Ascending aorta (tissue), 2 donors: ENCODE measurements around the gene PRKRIP1. TPM values are rescaled to one million over a fixed set of nuclear protein-coding genes. Genes with fewer than 3 reads are reported as not detected.
"Not testable (repeated sequence)": the region's sequence is repeated elsewhere in the genome, so short reads cannot be mapped to it uniquely, and the experiment has no call there.

ENCODE experiments used
- DNase-seq, 2 donors: peaks; one replicate each; pipeline ENCODE4 v3.0.0-alpha.2; 2019; ENCODE audit warnings: low spot score in 2 of 2
- H3K27ac ChIP-seq, 2 donors: fragments of 200-600 bp; sonication (generic); one replicate each; pipeline ENCODE4 v1.5.1; 2016 to 2017; ENCODE audit warnings: mild to moderate bottlenecking in 1 of 2
- H3K27me3 ChIP-seq: fragments of 200-600 bp; sonication (generic); one replicate; pipeline ENCODE4 v1.5.1; 2017
- H3K36me3 ChIP-seq, 2 donors: fragments of 200-600 bp; sonication (generic); one replicate each; pipeline ENCODE4 v1.5.1; 2016
- H3K4me1 ChIP-seq, 2 donors: fragments of 200-600 bp; sonication (generic); one replicate each; pipeline ENCODE4 v1.5.1; 2016 to 2017; ENCODE audit warnings: mild to moderate bottlenecking in 1 of 2
- H3K4me3 ChIP-seq, 2 donors: fragments of 200-600 bp; sonication (generic); one replicate each; pipeline ENCODE4 v1.5.1; 2016 to 2017; ENCODE audit warnings: mild to moderate bottlenecking in 1 of 2
- H3K9me3 ChIP-seq, 2 donors: fragments of 200-600 bp; sonication (generic); one replicate each; pipeline ENCODE4 v1.5.1; 2016
- intact Hi-C: fragments of 100-400 bp; cut with DNase I; formaldehyde crosslinking; loops from one replicate; pipeline ENCODE4 v1.15.1; 2023
- total RNA-seq: library from RNA; depleted of rRNA; stranded (reverse); fragments of >200 nt; gene quantifications from one replicate; pipeline ENCODE4 v1.1.0, GENCODE V29; 2016
- TF ChIP-seq, protein P1 (sequence below), 3 experiments: fragments of 200-600 bp in 2 of 3; fragments of 450-650 bp in 1 of 3; sonication (generic) in 2 of 3; IDR thresholded peaks; one replicate each; pipeline ENCODE4 v1.5.1; 2016 to 2019; ENCODE audit warnings: antibody characterized with exemption in 3 of 3, mild to moderate bottlenecking in 1 of 3, moderate library complexity in 1 of 3

Gene PRKRIP1, protein sequence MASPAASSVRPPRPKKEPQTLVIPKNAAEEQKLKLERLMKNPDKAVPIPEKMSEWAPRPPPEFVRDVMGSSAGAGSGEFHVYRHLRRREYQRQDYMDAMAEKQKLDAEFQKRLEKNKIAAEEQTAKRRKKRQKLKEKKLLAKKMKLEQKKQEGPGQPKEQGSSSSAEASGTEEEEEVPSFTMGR
- total RNA-seq: 23.6 TPM

DNA sequence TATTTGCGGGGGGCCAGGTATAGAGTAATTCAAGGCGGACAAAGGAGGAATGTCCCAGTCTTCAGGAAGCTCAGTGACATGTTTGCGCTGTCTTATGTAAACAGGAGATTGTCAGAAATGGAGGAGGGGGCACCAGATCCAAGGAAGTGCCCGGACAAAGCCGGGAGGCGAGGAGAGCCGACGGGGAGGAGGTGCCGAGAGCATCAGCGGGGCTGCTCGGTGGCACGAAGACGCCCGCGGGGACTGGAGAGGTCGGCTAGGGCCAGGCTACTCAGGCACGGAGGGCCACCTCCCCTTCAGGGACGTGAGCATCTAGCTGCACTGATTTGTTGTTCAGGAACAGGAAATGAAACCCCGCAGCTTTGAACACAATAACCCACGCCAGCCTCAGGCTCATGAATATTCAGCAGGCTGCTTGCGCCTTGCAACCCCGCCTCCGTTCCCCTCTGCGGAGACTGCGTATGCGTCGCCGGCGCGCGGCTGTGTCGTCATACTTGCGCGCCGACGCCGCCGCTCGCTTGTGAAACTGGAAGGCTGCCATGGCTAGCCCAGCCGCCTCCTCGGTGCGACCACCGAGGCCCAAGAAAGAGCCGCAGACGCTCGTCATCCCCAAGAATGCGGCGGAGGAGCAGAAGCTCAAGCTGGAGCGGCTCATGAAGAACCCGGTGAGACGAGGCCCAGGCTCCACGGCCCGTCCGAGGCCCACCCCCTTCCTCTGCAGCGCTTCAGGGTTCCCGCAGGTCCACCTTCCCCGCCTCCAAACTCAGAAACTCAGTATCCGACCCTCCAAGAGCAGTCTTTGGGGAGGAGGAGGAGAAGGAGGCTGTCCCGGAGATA, at the start of gene PRKRIP1:
Gene PRKRIP1, plus strand, starts transcription at position 491 of the 837 bp plus-strand sequence. Its CDS starts 49 bp downstream, at position 540.
- peak within 1 kb of the TSS; percentile 61 to 85 for H3K4me3 ChIP-seq
- H3K9me3 ChIP-seq: no peaks in the 10 kb centered on the region
- TF ChIP-seq, protein P1, sequence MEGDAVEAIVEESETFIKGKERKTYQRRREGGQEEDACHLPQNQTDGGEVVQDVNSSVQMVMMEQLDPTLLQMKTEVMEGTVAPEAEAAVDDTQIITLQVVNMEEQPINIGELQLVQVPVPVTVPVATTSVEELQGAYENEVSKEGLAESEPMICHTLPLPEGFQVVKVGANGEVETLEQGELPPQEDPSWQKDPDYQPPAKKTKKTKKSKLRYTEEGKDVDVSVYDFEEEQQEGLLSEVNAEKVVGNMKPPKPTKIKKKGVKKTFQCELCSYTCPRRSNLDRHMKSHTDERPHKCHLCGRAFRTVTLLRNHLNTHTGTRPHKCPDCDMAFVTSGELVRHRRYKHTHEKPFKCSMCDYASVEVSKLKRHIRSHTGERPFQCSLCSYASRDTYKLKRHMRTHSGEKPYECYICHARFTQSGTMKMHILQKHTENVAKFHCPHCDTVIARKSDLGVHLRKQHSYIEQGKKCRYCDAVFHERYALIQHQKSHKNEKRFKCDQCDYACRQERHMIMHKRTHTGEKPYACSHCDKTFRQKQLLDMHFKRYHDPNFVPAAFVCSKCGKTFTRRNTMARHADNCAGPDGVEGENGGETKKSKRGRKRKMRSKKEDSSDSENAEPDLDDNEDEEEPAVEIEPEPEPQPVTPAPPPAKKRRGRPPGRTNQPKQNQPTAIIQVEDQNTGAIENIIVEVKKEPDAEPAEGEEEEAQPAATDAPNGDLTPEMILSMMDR (IDR thresholded peaks at IDR 0.05): no peak
- peaks cover 5 to 6% of the 10 kb centered on the region in 2 donors for H3K4me1 ChIP-seq
- peaks cover 17 to 19% of the 10 kb centered on the region in 2 donors for H3K36me3 ChIP-seq
- intact Hi-C loops: loop anchor here (5.0 kb wide), 1 partner anchor 36 kb away; the partner anchor contains the start of gene ORAI2
- H3K27ac ChIP-seq: peak within 1 kb of the TSS; percentile 60 to 71
- H3K27me3 ChIP-seq: no peaks in the 10 kb centered on the region
- peak; percentile 59 to 93 for DNase-seq

DNA sequence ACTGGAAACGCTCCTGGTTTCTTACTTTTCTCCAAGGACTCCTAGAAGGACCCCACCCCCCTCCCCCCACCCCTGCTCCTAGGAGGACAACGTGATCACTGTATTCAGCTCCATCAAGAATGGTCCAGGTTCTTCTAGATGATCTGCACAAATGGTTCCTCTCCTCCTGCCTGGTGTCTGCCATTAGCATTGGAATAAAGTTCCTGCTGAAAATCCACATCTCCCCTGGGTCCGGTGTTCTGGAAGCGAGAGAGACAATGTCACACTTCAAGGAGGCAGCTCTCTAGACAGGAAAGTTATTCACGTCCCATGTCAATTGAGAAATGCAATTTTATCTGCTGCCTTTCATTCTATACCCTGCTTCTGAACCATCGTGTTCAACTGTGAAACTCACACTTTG, 49.2 kb upstream of the PRKRIP1 start:
- H3K4me1 ChIP-seq, DNase-seq, intact Hi-C loops: not testable (repeated sequence)

DNA sequence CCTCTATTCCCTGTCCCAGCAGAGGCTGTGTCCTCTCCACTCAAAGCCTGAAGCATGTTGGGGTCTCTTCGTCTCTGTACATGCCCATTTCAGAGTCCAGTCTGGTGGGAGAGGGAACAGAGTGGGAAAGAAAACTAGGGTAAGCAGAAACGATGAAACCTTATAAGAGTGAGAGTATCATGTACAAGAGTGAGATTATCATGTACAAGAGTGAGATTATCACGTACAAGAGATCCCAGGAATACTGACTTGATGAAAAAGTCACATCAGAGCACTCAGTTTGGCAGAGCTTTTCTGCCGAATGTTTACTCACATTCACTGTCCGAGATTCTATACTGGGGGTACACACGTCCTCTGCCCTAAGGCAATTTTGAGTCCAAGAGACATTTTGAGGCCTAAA, 39.8 kb upstream of the PRKRIP1 start, which contains the start of gene SPDYE6:
Gene SPDYE6, minus strand, starts transcription at position 101 of the 400 bp plus-strand sequence. CDS start 421 bp downstream, outside the sequence.
- H3K4me1 ChIP-seq, H3K36me3 ChIP-seq, H3K27me3 ChIP-seq, DNase-seq, H3K27ac ChIP-seq, H3K4me3 ChIP-seq, H3K9me3 ChIP-seq, intact Hi-C loops: not testable (repeated sequence)

More for the DNA sequence above, 49.2 kb upstream of the PRKRIP1 start:
- not testable (repeated sequence) for H3K4me3 ChIP-seq, H3K27me3 ChIP-seq, H3K9me3 ChIP-seq, H3K27ac ChIP-seq, H3K36me3 ChIP-seq

DNA sequence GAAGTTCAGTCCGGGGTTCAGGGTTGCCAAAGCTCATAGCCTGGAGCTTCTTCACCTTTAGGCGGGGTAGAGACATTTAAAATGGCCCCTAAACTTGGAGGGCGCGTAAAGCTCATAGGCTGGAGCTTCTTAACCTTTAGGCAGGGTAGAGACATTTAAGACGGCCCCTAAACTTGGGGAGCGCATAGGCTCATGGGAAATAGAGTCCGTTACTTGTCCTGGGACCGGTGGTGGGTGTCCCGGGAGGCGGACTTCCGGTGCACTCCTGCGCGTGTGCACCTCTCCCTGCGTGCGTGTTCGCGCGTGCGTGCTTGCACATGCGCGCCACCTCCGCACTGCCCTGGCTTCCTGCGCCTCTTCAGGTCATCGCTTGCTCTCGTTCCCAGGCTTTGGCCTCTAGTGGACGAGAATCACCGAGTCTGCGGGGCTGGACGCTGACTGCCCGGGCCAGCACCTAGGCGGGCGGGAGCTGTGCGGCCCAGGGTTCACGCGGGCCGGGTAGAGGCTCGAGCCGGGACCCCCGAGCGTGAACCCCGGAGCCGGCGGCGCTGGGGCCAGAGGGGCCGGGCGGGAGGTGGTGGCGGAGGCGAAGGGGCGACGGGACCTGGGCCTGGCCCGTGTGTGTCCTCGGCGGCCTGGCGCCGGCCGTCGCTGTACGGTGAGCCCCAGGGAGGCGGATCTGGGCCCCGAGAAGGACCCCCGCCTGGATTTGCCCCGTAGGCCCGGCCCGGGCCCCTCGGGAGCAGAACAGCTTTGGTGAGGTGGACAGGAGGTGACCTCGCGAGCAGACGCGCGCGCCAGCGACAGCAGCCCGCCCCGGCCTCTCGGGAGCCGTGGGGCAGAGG, 32.4 kb upstream of the PRKRIP1 start:
- not testable (repeated sequence) for H3K36me3 ChIP-seq, H3K27me3 ChIP-seq, H3K4me1 ChIP-seq, H3K9me3 ChIP-seq
- intact Hi-C loops: loop anchor here (5.0 kb wide), 1 partner anchor 76 kb away; the partner anchor contains the start of gene SH2B2
- TF ChIP-seq, protein P1 (IDR thresholded peaks at IDR 0.05): peak in 2 of 3 experiments; percentile 8 to 26
- DNase-seq: peak; percentile 92 to 98
- H3K4me3 ChIP-seq: peak overlapping the region; percentile 88 to 96
- H3K27ac ChIP-seq: peak overlapping the region; percentile 92 to 94

DNA sequence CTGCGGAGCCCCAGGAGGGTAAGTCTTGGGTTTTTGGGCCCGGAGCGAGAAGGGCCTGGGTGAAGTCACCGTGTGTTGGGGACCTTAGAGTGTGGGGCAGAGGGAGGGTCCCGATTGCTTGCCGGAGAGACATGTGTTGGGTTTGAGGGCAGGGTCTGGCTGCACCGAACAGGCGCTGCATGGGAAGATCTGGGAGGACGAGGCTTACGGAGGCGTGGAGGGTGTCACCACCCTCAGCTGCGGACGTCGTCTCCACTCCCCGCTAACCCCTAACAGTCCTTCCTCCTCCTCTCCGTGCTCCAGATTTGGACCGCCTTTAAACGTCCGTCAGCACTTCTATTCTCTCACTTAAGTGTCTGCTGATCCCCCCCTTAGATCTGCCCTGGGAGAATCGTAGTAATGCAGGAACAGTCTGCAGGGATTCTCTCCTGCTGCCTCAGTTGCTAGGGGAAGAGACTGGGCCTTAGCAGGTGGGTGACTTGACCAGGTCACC, 31.7 kb upstream of the PRKRIP1 start:
- H3K9me3 ChIP-seq, H3K36me3 ChIP-seq, H3K27me3 ChIP-seq, DNase-seq, H3K4me1 ChIP-seq: not testable (repeated sequence)
- Histone ChIP-seq H3K27ac (peak overlapping the region; percentile 92 to 94), H3K4me3 (peak overlapping the region; percentile 88 to 96)
- intact Hi-C loops: loop anchor here (5.0 kb wide), 1 partner anchor 77 kb away; the partner anchor contains the start of gene SH2B2

DNA sequence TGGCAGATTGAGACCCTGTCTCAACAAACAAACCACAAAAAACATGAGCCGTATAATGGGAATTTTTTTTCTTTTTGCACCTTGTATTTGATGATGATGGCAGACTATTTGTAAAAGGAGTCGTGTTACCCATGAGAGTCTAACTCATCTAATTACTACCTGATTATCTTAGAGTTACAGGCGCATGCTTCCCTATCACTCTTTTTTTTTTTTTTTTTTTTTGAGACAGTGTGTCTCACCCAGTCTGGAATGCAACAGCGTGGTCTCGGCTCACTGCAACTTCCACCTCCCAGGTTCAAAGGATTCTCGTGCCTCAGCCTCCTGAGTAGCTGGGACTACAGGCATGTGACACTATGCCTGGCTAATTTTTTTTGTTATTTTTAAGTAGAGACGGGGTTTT, 30.8 kb upstream of the PRKRIP1 start:
- H3K9me3 ChIP-seq, DNase-seq, H3K4me1 ChIP-seq, intact Hi-C loops, H3K27ac ChIP-seq, H3K27me3 ChIP-seq, H3K4me3 ChIP-seq, H3K36me3 ChIP-seq: not testable (repeated sequence)

DNA sequence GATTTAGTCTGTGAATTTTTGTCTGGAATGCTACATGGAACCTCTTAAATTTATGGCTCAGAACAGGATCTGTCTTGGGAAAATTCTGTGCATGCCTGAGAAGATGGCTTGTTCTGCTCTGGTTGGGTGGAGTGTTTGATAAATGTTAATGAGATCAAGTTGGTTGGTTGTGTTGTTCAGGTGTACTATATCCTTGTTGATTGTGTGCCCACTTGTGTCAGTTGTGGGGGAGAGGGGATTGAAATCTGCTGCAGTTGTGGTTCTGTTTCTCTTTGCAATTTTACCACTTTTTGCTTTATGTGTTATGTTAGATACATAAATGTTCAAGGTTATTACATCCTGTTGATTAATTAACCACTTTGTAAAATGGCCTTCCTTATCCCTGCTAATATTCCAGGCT, 26.1 kb upstream of the PRKRIP1 start:
- H3K27me3 ChIP-seq, DNase-seq, H3K27ac ChIP-seq, H3K36me3 ChIP-seq, H3K4me3 ChIP-seq, H3K9me3 ChIP-seq, intact Hi-C loops, H3K4me1 ChIP-seq: not testable (repeated sequence)

DNA sequence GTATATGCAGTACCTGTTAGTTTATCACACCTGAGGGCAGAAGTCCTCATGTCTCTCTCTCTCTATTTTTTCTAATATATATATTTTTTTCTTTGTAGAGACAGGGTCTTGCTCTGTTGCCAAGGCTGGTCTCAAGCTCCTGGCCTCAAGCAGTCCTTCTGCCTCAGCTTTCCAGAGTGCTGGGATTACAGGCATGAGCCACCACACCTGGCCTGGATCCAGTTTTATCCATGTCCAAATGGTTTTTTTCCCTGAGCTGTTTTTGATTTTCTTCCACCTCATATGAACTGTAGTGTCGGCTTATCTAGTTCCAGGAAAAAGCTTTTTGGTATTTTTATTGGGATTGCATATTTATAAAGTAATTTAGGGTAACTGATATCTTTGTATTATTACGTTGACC, 23.4 kb upstream of the PRKRIP1 start:
- H3K9me3 ChIP-seq, DNase-seq, H3K27ac ChIP-seq, H3K4me3 ChIP-seq, H3K4me1 ChIP-seq, intact Hi-C loops, H3K27me3 ChIP-seq: not testable (repeated sequence)
- H3K36me3 ChIP-seq: peaks cover 15 to 17% of the 10 kb centered on the region in 2 donors
